ENCODE results near the gene IFNL4. TPM values are rescaled to one million over a fixed set of nuclear protein-coding genes. Genes with fewer than 3 reads are reported as not detected.

IFNL4 gene
- total and polyA plus RNA-seq, 2 experiments from 2014 or later = not detected

- H3K79me2 ChIP-seq (ENCODE audit: insufficient read depth) = no peaks in the 10 kb centered on the region
- WGBS, 2 experiments (ENCODE audit: low coverage in 1 of 2, low lambda C conversion rate in 2 of 2, missing lambda C conversion rate in 2 of 2) = 37 to 40% methylated on average over 9 to 12 of the region's 12 CpGs
- H3F3A ChIP-seq (ENCODE audit: insufficient read depth) = no peaks in the 10 kb centered on the region
- peaks cover 34% of the 10 kb centered on the region for H3K27me3 ChIP-seq (replicated peaks; ENCODE audit: insufficient read depth)
- H3K4me1 ChIP-seq (ENCODE audit: insufficient read depth) = no peaks in the 10 kb centered on the region
- H3K4me3 ChIP-seq = no peak overlapping the region
- in situ Hi-C loops (cut with MboI) = no loop called here
- H3K4me2 ChIP-seq (ENCODE audit: unreplicated experiment) = no peak overlapping the region
- no peak for TF ChIP-seq EZH2phosphoT487 (IDR thresholded peaks at IDR 0.05; ENCODE audit: insufficient read depth, low read depth)
- no peak for TF ChIP-seq EZH2 (IDR thresholded peaks at IDR 0.05; ENCODE audit: insufficient read depth, poor library complexity, severe bottlenecking)
- H4K20me1 ChIP-seq (ENCODE audit: insufficient read depth) = no peaks in the 10 kb centered on the region
- H3K9me3 ChIP-seq (ENCODE audit: low read depth) = no peaks in the 10 kb centered on the region
- H2AFZ ChIP-seq = no peak overlapping the region
- H3K9me2 ChIP-seq (ENCODE audit: insufficient read depth) = no peaks in the 10 kb centered on the region
- DNase-seq = no peak
- no peaks in the 10 kb centered on the region for H3K36me3 ChIP-seq (ENCODE audit: low read depth)
- H3K9ac ChIP-seq = no peak overlapping the region
- H3K27ac ChIP-seq = no peak overlapping the region
Measured at GRCh38 chr19:39236527-39236926, 12.1 kb downstream of the IFNL4 start.

- Histone ChIP-seq H3K36me3 (ENCODE audit: low read depth) (no peaks in the 10 kb centered on the region), H4K20me1 (ENCODE audit: insufficient read depth) (no peaks in the 10 kb centered on the region), H2AFZ (no peak overlapping the region), H3K9ac (no peak overlapping the region), H3K79me2 (ENCODE audit: insufficient read depth) (no peaks in the 10 kb centered on the region), H3F3A (ENCODE audit: insufficient read depth) (no peaks in the 10 kb centered on the region), H3K4me3 (no peak overlapping the region), H3K4me1 (ENCODE audit: insufficient read depth) (no peaks in the 10 kb centered on the region), H3K4me2 (ENCODE audit: unreplicated experiment) (no peak overlapping the region), H3K27me3 (replicated peaks; ENCODE audit: insufficient read depth) (peaks cover 14% of the 10 kb centered on the region), H3K9me2 (ENCODE audit: insufficient read depth) (no peaks in the 10 kb centered on the region), H3K9me3 (ENCODE audit: low read depth) (no peaks in the 10 kb centered on the region), H3K27ac (no peak overlapping the region)
- no peak for TF ChIP-seq EZH2phosphoT487 (IDR thresholded peaks at IDR 0.05; ENCODE audit: insufficient read depth, low read depth)
- no peak for TF ChIP-seq EZH2 (IDR thresholded peaks at IDR 0.05; ENCODE audit: insufficient read depth, poor library complexity, severe bottlenecking)
- WGBS, 2 experiments (ENCODE audit: low coverage in 1 of 2, low lambda C conversion rate in 2 of 2, missing lambda C conversion rate in 2 of 2) = 52 to 55% methylated on average over 5 of the region's 5 CpGs
- no peak for DNase-seq
- in situ Hi-C loops (cut with MboI) = no loop called here
Measured at GRCh38 chr19:39232708-39233107, 15.9 kb downstream of the IFNL4 start.

GRCh38 chr19:39230096-39230764 is 18.4 kb downstream of the IFNL4 start:
- H3K79me2 ChIP-seq (ENCODE audit: insufficient read depth) = no peaks in the 10 kb centered on the region
- no peaks in the 10 kb centered on the region for H4K20me1 ChIP-seq (ENCODE audit: insufficient read depth)
- H3K27me3 ChIP-seq (replicated peaks; ENCODE audit: insufficient read depth) = peaks cover 21% of the 10 kb centered on the region
- TF ChIP-seq EZH2 (IDR thresholded peaks at IDR 0.05; ENCODE audit: insufficient read depth, poor library complexity, severe bottlenecking) (no peak), EZH2phosphoT487 (IDR thresholded peaks at IDR 0.05; ENCODE audit: insufficient read depth, low read depth) (no peak)
- no peak overlapping the region for H2AFZ ChIP-seq
- no peak overlapping the region for H3K4me3 ChIP-seq
- in situ Hi-C loops (cut with MboI) = no loop called here
- H3K27ac ChIP-seq = no peak overlapping the region
- 35 to 45% methylated on average over 2 of the region's 2 CpGs for WGBS, 2 experiments (ENCODE audit: low coverage in 1 of 2, low lambda C conversion rate in 2 of 2, missing lambda C conversion rate in 2 of 2)
- no peaks in the 10 kb centered on the region for H3K9me3 ChIP-seq (ENCODE audit: low read depth)
- no peaks in the 10 kb centered on the region for H3F3A ChIP-seq (ENCODE audit: insufficient read depth)
- no peaks in the 10 kb centered on the region for H3K9me2 ChIP-seq (ENCODE audit: insufficient read depth)
- H3K4me2 ChIP-seq (ENCODE audit: unreplicated experiment) = no peak overlapping the region
- no peak for DNase-seq
- H3K36me3 ChIP-seq (ENCODE audit: low read depth) = no peaks in the 10 kb centered on the region
- H3K4me1 ChIP-seq (ENCODE audit: insufficient read depth) = no peaks in the 10 kb centered on the region
- H3K9ac ChIP-seq = no peak overlapping the region

- H2AFZ ChIP-seq = no peak overlapping the region
- no peak for TF ChIP-seq EZH2 (IDR thresholded peaks at IDR 0.05; ENCODE audit: insufficient read depth, poor library complexity, severe bottlenecking)
- no peak for TF ChIP-seq EZH2phosphoT487 (IDR thresholded peaks at IDR 0.05; ENCODE audit: insufficient read depth, low read depth)
- H3K4me1 ChIP-seq (ENCODE audit: insufficient read depth) = no peaks in the 10 kb centered on the region
- H3F3A ChIP-seq (ENCODE audit: insufficient read depth) = no peaks in the 10 kb centered on the region
- H3K9me3 ChIP-seq (ENCODE audit: low read depth) = no peaks in the 10 kb centered on the region
- H3K27me3 ChIP-seq (replicated peaks; ENCODE audit: insufficient read depth) = peaks cover 22% of the 10 kb centered on the region; the same call in 1 of the 2 replicates
- 27 to 39% methylated on average over 3 of the region's 3 CpGs for WGBS, 2 experiments (ENCODE audit: low coverage in 1 of 2, low lambda C conversion rate in 2 of 2, missing lambda C conversion rate in 2 of 2)
- no peaks in the 10 kb centered on the region for H3K9me2 ChIP-seq (ENCODE audit: insufficient read depth)
- no peaks in the 10 kb centered on the region for H4K20me1 ChIP-seq (ENCODE audit: insufficient read depth)
- no peaks in the 10 kb centered on the region for H3K36me3 ChIP-seq (ENCODE audit: low read depth)
- H3K79me2 ChIP-seq (ENCODE audit: insufficient read depth) = no peaks in the 10 kb centered on the region
- DNase-seq = no peak
- no peak overlapping the region for H3K4me3 ChIP-seq
- no peak overlapping the region for H3K4me2 ChIP-seq (ENCODE audit: unreplicated experiment)
- H3K27ac ChIP-seq = no peak overlapping the region
- in situ Hi-C loops (cut with MboI) = no loop called here
- H3K9ac ChIP-seq = no peak overlapping the region
Measured at GRCh38 chr19:39224910-39225309, 23.7 kb downstream of the IFNL4 start.

Measured in GM23248 (cell line).